NCI-H2171 treated with DMSO at 0.1 percent for 48 hours (cell line): ENCODE data around the gene MGMT.
A peak's percentile ranks its signal among the peaks of the same experiment; 100 is the strongest.

Experiments
- DNase-seq: peaks from one replicate; lab custom pipeline; 2025; lab: John Stamatoyannopoulos, UW

Gene MGMT

DNA sequence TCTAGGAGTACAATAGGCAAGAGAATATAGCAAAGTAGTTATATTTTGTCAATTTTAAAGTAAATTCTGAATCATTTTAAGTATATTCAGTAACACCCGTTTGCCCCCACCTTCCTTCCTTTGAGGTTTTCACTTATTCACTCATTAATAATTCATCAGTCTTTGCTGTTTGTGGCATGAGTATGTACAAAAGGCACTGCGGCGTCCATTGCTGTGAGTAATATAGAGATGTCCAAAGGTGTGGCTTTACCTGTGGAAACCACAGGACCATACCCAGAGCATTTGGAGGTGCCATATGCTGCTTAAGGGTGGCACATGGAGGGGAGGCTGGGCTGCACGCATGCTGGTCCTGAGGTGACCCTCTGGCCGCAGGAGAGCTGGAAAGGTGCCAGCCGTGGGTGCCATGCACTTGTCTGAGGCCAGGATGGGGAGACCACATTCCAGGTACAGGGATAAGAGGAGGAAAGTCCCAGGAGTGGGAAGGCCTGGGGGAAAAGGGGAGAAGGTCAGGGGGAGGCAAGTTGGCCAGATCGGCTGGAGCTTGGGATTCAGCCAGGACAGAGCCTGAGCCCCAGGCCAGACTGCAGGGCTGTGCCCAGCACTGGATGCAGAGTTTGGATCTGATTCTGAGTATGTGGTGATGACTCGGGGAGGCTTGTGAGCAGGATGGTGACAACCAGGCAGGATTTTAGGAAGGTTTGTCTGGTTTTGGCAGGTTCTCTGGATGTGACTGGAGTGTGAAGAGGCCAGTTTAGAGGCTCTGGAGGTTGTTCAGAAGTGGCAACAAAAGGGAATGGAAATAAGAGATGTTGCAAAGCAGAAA is 223.4 kb downstream of the MGMT start:
- DNase-seq, result no peak

DNA sequence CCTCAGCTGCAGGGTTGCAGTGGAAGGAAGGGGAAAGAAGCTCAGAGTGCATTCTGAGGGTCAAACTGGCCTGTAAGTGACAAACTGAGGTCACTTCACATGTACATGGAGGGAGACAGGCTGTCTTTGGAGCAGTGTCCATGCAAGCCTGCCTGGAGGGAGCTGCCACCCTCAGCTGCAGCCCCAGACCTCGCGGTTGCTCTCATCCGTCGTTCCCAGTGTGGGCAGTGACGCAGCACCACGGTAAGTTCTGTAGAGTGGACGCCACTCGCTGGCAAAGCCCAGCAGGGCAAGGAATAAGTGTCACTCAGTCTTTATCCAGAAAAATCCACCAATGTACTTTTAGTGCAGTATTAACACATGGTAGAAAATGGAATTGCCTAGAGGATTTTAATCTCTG is 225.7 kb downstream of the MGMT start:
- DNase-seq, result no peak

- DNase-seq, result no peak
Measured at GRCh38 chr10:129693382-129693781, 226.3 kb downstream of the MGMT start.

DNA sequence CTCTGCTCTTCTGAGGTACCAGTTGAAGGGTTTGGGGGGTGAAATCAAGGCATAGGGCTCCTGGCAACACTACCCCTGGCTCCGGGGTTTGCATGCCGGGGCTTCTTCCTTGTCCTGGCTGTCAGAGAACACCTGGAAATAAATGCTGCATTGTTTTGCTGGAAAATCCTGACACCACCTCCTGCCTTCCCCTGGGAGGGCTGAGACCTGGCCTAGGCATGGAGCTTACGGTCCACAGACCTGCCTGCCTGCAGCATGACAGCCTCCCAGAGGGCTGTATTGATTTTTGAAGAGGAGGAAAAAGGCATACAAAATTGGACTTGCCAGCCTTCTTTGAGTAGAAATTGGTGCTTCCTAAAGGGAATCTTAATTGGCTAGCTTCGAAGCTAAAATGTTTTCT is 227.1 kb downstream of the MGMT start:
- peak; percentile 52 for DNase-seq

DNA sequence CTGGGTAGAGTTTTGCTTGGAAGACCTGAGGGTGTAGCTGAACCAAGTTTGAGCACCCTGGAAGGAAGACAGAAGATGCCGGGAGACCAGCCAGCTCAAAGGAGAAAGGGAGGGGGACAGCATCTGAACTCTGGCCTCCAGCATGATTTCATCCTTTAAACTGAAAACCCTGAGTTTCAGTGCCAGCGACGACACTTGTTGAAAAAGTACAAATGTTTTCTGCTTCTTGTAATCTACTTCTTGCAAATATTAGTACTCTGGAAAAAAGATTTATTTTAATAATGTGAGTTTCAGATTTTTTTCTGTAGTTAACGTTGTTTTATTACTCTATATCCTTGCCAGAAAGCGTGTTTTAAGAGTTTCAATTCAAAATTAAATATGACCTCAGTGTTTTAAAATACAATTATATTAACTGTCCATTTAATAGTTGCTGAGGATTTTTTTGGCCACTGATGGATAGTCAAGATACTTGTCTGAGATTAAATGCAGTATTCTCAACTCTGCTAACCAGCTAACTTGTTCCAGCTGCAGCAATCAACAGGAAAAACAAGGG is 227.7 kb downstream of the MGMT start:
- no peak for DNase-seq

DNA sequence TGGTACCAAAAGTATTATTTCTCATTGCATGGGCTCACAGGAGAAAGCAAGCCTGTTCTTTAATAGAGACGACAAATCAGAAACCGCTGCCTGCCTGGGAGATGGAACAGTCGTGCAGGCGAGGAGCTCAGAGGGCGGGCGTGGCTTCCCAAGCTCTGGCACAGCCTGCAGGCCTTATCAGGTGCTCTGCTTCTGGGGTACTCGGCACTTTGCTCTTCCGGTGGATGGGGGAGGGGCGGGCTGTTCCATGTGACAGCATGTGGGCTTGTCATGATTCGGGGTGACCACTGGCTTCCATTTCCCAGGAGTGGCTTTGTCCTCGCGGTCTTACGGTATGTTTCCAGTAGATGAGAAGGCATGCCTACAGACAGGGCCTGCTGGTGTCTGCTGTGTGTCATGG is 228.6 kb downstream of the MGMT start:
- DNase-seq, result no peak

DNA sequence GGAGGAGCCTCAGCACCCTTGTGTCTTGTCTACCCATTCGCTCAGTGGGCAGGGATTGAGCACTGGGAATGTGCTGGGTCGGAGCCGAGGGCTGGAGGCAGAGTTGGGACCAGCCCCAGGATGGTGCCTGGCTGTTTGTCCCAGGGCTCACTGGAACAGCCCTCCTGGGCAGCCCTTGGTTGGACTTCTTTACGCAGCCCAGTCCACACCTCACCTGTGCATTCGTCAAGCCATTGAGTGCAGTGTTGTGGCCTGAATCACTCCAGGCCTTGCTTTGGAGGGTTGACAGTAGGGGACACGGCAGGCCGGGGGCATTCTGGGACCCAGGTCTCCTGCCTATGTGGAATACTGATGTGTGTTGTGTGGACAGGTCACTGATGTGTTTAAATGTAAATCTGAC is 229.6 kb downstream of the MGMT start:
- DNase-seq, result no peak

DNA sequence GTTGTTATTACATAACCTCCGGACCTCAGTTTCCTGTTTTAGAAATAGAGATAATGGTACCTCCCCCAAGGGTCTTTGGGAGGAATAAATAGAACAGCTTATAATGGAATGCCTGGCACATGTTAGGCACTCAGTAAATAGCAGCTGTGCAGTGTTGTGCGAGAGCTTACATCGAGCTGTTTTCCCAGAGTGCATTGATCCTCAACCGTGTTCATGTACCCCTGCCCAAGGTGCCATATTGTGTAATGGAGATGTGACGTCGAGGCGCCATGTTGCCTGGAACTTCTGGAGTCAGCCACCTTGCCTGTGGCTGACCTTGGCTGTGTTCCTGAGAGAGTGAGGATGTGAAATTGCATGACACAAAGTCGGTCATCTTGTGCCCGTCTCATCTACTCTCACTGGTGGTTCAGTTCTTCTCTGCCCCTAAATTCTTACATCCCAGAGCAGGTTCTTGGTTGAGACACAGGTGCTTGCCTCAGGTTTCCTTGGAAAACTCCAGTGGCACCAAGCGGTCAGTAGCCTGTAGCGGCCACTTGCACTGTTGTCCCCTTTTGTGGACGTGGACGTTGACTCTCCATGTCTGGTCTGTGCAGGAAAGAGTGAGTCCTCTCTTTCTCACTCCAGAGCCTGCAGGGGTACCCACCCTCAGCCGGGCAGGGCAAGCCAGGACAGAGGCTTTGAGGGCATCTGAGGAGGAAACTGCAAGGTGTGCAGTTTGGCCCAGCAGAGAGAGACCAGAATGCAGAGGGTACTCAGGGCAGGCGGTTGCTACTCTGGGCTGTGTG is 230.6 kb downstream of the MGMT start:
- no peak for DNase-seq

DNA sequence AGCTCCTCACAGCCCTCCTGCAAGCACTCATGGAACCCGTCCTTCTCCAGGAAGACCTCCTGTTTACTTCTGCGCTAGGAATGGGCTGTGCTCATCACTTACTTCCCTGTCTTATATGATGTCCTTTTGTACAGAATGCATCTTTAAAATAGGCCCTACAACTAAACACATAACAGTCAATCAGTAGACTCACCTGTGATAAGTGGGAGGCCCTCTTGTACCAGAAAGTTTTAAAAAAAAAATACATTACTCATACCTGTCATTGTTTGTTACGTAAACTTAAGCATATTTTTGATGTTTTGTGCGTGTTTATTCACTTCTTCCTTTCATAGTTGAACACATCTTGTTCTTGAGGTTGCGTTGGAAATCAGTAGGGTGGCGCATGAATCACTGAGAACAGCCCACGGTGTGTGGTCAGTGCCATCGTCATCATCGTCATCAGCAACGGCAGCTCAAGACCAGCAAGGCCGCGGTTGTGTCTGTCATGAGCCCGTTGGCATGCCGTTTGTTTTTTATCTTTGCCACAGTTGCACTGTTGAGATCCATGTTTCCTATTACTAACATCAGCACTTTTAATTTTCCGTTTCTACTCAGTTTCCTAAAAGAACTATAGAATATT is 232.8 kb downstream of the MGMT start:
- no peak for DNase-seq

DNA sequence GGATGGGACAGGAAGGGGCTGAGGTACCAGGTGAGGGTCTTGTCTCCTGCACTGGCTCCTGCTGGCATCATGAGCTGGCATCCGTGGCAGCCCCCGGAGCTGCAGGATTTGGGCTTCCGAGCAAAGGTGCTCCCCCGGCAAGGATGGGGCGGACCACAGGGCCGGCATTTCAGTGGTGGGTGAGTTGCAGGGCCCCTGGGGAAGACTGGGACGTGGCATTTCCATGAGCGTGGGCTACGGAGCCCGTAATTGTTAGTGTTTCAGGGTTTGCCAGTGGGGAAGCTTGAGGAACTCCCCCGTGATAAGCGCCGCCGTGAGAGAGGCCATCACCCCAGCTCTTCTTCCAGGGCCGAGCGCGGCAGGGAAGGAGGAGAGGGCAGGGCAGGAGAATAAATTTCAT is 235.6 kb downstream of the MGMT start:
- no peak for DNase-seq

DNA sequence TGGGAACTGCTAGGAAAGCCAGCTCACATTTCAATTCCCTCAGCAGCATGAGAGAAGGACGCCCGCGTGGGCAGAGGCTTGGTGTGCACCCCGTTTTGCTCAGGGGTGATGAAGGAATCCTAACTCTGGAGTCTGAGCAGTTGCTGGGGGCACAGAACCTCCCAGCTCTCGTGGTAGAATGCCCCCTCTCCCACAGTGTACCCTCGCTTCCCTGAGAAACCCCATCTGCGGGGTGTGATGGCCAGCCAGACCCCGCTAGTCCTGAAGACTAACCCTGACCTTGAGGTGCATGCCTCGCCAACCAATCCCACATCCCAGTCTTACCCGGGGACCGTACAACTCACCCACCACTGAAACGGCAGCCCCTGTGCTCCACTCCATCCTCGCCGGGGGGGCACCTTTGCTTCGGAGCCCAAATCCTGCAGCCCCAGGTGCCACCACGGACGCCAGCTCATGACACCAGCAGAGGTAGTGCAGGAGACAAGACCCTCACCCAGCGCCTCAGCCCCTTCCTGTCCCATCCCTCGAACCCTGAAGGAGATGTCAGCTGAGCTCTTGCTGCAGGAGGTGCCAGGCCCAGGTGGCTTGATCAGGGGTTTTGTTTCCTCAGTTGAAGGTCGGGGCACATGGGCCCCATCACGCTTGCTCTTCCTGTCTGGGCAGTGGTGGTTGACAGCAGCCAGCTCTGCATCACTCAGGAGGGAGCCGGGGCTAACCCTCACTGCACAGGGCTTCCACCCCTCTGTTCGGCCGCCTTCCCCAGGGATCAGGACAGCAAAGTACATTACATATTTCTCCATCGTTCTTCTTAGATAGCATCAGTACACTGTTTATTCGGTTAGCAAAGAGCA is 236.5 kb downstream of the MGMT start:
- DNase-seq, result no peak

DNA sequence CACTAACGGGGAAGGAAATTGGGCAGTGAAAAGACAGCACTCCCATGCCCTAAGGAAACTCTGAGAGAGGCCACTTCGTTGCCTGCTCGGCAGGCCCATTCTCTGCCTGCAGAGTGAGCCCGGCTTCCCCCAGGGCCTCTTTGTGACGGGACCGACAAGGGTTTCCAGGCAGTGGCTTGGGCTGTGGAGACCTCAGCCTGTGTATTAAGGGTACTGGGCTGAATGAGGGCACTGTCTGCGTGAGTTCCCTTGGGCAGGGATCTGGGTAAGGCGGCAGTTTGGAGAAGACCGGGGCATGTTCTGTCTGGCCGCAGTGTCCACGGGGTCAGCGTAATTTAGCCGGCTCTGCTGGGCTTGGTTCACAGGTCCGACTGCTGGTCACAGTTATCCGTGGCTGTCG is 237.2 kb downstream of the MGMT start:
- no peak for DNase-seq

- no peak for DNase-seq
Measured at GRCh38 chr10:129704786-129705525, 237.9 kb downstream of the MGMT start.

DNA sequence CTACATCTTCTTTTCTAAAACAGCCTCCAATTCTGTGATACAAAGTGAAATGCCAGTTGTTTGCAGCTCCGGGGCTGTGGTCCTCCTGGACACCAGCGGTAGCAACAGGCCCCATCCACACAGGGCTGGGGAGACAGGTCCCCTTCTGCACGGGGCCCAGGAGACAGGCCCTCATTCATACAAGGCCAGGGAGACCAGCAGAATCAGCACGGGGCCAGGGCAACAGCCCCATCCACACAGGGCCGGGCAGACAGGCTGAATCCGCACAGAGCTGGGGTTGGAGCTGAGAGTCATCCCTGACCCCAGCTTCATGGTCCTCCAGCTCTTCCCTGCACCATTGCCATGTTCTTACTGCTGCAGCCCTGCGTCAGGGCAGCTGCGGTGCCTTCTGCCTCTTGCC is 238.6 kb downstream of the MGMT start:
- no peak for DNase-seq

DNA sequence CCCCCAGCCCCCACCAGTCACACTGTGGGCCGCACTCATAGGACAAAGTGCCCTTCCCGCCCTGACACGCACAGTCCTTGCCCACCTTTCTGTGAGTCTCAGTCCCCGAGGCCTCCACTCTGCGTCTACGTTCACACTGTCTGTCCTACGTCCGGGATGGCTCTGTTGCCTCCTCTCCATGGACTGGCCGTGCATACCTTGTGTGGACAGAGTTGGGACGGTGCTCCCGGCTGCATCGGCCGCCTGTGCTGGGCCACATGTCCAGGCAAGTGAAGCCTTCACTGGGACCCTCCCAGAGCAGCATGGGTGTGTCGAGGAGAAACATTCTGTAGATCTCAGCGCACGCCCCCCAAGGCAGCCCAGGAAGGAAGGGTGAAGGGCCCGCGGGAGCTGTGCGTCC is 239.0 kb downstream of the MGMT start:
- DNase-seq, result no peak

GRCh38 chr10:129706523-129706922 is 239.5 kb downstream of the MGMT start:
- DNase-seq, result no peak

DNA sequence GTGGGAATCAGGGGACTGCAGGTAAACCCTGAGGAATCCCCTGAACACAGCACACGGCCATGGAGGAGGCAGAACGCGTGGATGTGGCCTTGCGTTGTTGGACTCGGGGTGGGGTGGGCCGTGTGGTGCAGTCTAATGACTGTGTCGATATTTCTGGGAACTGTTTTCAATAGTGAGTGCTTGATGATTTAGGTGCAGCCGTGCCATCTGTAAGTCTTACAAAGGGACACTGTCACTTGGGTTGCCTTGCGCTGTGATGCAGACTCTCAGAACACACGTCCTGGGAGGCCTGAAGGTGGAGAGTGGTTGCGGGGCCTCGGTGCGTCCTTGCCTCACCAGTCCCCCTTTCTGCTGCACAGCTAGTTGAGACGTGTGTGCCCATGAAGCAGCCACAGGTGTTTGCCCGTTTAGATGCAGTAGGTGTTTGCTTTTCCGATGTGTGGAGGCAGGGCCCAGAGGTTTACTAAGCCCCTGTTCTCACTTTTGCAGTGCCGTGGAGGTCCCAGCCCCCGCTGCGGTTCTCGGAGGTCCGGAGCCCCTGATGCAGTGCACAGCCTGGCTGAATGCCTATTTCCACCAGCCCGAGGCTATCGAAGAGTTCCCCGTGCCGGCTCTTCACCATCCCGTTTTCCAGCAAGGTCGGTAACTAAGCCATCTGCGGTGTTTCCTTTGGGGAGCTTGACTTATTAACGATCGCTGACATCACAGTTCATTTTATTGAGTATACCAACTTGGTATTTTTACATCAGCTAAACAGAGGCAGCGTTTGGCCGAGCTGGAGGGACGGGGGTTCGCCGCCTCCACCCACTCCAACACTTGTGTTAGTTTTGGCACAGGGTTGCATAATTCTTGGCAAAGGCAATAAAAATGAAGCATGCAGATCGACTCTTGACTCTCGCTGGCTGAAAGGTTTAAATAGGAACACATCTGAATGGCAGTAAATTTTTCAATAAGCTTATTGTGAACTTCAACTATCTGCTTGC is 240.7 kb downstream of the MGMT start:
- no peak for DNase-seq

DNA sequence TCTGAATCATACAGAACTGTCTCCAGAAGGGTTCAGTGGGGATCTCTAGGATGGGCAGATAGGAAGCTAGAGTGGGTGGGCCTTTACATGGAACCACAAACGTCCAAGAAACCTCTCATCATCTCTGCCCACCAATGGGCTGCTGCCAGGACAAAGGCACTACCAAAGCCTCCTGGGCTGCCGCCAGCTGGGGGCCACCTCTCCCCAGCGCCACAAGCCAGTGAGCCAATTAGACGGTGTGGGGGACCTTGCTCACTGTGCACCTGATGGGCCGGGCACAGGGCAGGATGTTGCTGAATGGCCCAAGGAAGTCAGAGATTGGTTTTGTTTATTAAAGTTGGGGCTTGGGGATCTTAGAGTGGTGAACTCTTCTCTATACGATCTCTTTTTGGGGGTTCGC is 242.1 kb downstream of the MGMT start:
- DNase-seq, result no peak

GRCh38 chr10:129709627-129710509 is 242.8 kb downstream of the MGMT start:
- peak; percentile 11 for DNase-seq
